ENCODE data around the gene ANGPTL8. TPM values are rescaled to one million over a fixed set of nuclear protein-coding genes. Genes with fewer than 3 reads are reported as not detected.
A peak's percentile ranks its signal among the peaks of the same experiment; 100 is the strongest.

The ANGPTL8 gene
- total and polyA plus RNA-seq, 8 donors: 0.38 to 2.2 (median 1.4) TPM; not detected in 4

DNA sequence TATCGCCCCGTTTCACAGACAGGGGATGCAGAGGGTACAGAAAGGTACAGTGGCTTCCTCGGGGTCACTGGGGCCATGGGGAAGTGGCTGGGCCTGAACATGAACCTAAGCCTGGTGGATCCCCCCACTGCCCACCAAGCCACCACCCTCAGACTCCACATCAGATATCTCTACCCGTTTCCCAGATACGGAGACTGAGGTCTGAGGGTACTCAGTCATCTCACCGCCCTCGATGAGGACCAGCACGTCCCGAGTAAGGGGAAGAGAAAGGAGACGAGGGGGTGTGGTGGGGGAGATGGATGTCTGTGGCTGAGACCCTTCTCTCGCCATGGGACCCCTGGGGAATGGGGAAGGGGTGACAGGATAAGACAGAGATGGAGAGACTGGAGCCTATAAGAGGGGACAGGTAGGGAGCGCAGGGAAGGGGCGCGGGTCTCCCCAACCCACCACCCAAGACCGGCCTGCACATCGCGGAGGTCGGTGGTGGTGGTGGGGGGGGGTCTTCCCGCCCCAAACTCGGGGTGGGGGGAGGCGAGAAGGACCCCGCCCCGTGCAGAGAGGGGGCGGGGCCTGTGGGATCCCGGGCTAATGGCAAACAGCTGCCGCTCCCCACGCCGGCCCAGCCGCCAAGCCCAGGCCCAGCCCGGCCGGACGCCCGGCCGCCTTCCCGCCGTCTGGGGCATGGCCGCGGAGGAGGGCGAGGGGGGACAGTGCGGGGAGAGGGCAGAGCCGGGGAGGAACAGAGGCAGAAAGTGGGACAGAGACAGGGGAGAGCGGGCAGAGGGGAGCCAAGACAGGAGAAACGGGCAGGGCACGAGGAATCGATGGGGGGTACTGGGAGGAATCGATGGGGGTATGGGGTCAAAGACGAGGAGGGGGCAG is 42.8 kb upstream of the ANGPTL8 start:
- peak; percentile 33 to 46 (median 44) for ATAC-seq
- H3K4me1 ChIP-seq: peaks cover 0 to 5% (median 0%) of the 10 kb centered on the region in 3 donors

DNA sequence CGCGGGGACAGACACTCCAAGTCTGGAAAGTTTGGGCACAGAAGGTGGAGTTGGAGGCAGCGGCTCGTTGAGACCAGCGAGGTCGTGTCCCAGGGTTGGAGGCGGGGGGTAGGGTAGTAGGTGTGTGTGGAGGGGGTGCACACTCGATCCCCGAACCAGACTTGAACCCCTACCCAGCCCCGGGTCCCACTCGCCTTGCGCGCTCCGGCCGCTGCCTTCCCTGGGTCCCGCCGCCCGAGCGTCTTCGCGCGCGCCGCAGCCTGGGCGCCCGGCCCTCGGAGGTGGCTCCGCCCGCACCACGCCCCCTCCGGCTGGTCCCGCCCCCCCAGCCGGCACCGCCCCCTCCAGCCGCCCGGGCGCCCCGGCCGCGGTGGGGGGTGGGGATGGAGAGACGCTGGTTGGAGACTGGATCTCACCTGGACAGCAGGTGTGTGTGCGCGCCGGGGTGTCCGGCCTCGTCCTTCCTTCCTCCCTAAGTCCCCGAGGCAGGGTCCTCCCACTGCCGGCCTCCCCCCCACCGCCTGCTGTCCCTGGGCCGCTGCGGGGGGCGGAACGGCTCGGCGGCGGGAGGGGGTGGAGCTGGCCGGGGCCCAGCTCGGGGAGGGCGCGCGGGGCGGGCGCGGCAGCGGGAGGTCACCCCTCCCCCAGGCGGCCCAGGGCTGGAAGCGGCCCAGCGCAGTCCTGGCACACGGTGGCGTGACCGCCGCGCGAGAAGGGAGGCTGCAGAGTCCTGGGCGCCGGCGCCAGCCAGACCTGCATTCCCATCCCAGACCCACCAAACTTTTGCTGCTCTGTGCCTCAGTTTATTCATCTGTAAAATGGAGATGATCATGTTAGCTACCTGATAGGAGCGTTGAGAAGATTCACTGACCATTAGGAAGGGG is 41.9 kb upstream of the ANGPTL8 start, which contains the start of gene KANK2:
KANK2 (minus strand) TSS at position 255 of the 884 bp plus-strand sequence. CDS start 3,034 bp downstream, outside the sequence.
- peaks cover 0 to 12% (median 10%) of the 10 kb centered on the region in 3 donors for H3K36me3 ChIP-seq
- WGBS, 2 donors: 0 to 1% methylated on average over 41 to 78 of the region's 78 CpGs
- intact Hi-C loops (cut with DNase I): no loop called here
- FAIRE-seq (no peak), DNase-seq (peak; percentile 90 to 97 (median 94)), ATAC-seq (peak; percentile 92 to 95 (median 94))
- no peaks in the 10 kb centered on the region for H3K27me3 ChIP-seq
- peak within 1 kb of the TSS; percentile 60 to 86 (median 76) for H3K27ac ChIP-seq
- H3K4me1 ChIP-seq: peaks cover 0 to 5% (median 0%) of the 10 kb centered on the region in 3 donors
- H3K9me3 ChIP-seq: no peaks in the 10 kb centered on the region
- peak within 1 kb of the TSS; percentile 53 to 61 (median 55) for H3K4me3 ChIP-seq
- TF ChIP-seq, protein P1, sequence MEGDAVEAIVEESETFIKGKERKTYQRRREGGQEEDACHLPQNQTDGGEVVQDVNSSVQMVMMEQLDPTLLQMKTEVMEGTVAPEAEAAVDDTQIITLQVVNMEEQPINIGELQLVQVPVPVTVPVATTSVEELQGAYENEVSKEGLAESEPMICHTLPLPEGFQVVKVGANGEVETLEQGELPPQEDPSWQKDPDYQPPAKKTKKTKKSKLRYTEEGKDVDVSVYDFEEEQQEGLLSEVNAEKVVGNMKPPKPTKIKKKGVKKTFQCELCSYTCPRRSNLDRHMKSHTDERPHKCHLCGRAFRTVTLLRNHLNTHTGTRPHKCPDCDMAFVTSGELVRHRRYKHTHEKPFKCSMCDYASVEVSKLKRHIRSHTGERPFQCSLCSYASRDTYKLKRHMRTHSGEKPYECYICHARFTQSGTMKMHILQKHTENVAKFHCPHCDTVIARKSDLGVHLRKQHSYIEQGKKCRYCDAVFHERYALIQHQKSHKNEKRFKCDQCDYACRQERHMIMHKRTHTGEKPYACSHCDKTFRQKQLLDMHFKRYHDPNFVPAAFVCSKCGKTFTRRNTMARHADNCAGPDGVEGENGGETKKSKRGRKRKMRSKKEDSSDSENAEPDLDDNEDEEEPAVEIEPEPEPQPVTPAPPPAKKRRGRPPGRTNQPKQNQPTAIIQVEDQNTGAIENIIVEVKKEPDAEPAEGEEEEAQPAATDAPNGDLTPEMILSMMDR (IDR thresholded peaks at IDR 0.05): no peak

More for the DNA sequence above, 42.8 kb upstream of the ANGPTL8 start:
- FAIRE-seq (no peak), DNase-seq (peak in 5 of 6 donors; percentile 42 to 84 (median 75))
- Histone ChIP-seq H3K36me3 (peaks cover 0 to 14% (median 10%) of the 10 kb centered on the region in 3 donors), H3K27ac (peak overlapping the region; percentile 60 to 86 (median 76)), H3K9me3 (no peaks in the 10 kb centered on the region), H3K4me3 (peak overlapping the region; percentile 53 to 61 (median 55)), H3K27me3 (no peaks in the 10 kb centered on the region)
- intact Hi-C loops (cut with DNase I): no loop called here
- TF ChIP-seq, protein P1 (IDR thresholded peaks at IDR 0.05): no peak
- WGBS, 2 donors: 14 to 29% methylated on average over 27 to 47 of the region's 47 CpGs

- Histone ChIP-seq H3K36me3 (peaks cover 0 to 9% (median 6%) of the 10 kb centered on the region in 3 donors), H3K27me3 (no peaks in the 10 kb centered on the region), H3K27ac (peak overlapping the region; percentile 60 to 86 (median 76)), H3K4me1 (peaks cover 0 to 5% (median 0%) of the 10 kb centered on the region in 3 donors), H3K9me3 (no peaks in the 10 kb centered on the region), H3K4me3 (peak overlapping the region in 2 of 4 donors; percentile 57 to 61)
- WGBS, 2 donors: 57 to 70% methylated on average over 7 of the region's 7 CpGs
- no peak for DNase-seq
- no peak for ATAC-seq
- TF ChIP-seq, protein P1 (IDR thresholded peaks at IDR 0.05): no peak
- FAIRE-seq: no peak
- intact Hi-C loops (cut with DNase I): no loop called here
These were observed 41.3 kb upstream of the ANGPTL8 start for GRCh38 chr19:11198175-11198534.

DNA sequence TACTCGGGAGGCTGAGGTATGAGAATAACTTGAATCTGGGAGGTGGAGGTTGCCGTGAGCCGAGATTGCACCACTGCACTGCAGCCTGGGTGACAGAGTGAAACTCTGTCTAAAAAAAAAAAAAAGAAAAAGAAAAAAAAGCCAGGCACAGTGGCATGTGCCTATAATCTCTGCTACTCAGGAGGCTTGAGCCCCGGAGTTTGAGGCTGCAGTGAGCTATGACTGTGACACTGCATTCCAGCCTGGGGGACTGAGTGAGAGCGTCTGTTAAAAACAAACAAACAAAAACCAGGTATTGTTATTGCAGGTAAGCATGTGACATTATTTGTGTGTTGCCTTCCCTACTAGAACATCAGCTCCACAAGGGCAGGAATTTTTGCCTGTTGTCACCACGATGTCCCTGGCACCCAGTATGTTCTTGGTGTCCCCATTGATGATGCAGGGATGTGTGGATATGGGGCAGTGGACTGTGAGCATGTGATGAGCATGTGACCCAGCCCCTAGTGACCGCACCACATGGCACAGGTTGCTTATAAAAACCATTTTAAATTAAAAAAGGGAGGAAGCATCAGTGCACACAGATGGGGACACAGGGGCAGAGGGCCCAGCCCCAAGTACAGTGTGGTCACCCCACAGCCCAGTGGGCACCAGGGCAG is 40.5 kb upstream of the ANGPTL8 start:
- peak overlapping the region in 1 of 4 donors; percentile 37 for H3K27ac ChIP-seq
- peaks cover 0 to 5% (median 0%) of the 10 kb centered on the region in 3 donors for H3K4me1 ChIP-seq
- ATAC-seq: no peak
- H3K36me3 ChIP-seq: peaks cover 0 to 1% (median 0%) of the 10 kb centered on the region in 3 donors
- H3K4me3 ChIP-seq: no peak overlapping the region
- TF ChIP-seq, protein P1 (IDR thresholded peaks at IDR 0.05): no peak
- WGBS, 2 donors: 69 to 70% methylated on average over 7 of the region's 7 CpGs
- intact Hi-C loops (cut with DNase I): no loop called here
- no peak for FAIRE-seq
- DNase-seq: no peak
- H3K9me3 ChIP-seq: no peaks in the 10 kb centered on the region
- H3K27me3 ChIP-seq: no peaks in the 10 kb centered on the region
